HepG2 (cell line): ENCODE results near the gene STARD8.

ENCODE experiments used
- ATF1 ChIP-seq: IDR thresholded peaks from 2 replicates; pipeline ENCODE4 v1.6.1; 2016; ENCODE audit warnings: mild to moderate bottlenecking, control low read depth
- CTCF ChIP-seq: sonication (generic); formaldehyde crosslinking; IDR thresholded peaks from 2 replicates; pipeline ENCODE4 v1.5.0; 2020; ENCODE audit warnings: mild to moderate bottlenecking, missing genetic modification reagents, moderate library complexity
- EHMT2 ChIP-seq: fragments of 200-600 bp; sonication (generic); IDR thresholded peaks from 2 replicates; pipeline ENCODE4 v1.7.0; 2017; ENCODE audit warnings: antibody characterized with exemption, low read depth, low read length, borderline replicate concordance
- EZH2 ChIP-seq: conservative IDR thresholded peaks from 2 replicates; pipeline ENCODE4 v1.6.1; 2012; ENCODE audit warnings: mild to moderate bottlenecking, low read depth, low read length, moderate library complexity
- FIP1L1 ChIP-seq: fragments of 200-400 bp; formaldehyde crosslinking; IDR thresholded peaks from 2 replicates; pipeline ENCODE4 v1.6.1; 2018; ENCODE audit warnings: low read depth, mild to moderate bottlenecking, low read length, moderate library complexity, borderline replicate concordance; ENCODE audit not compliant: insufficient read depth
- MNT ChIP-seq: fragments of 450-650 bp; IDR thresholded peaks from 2 replicates; pipeline ENCODE4 v1.6.1; 2016
- RERE ChIP-seq: IDR thresholded peaks from 2 replicates; pipeline ENCODE4 v1.6.1; 2016; ENCODE audit warnings: low read depth, missing genetic modification reagents, missing compliant biosample characterization
- RFX5 ChIP-seq: IDR thresholded peaks from 2 replicates; pipeline ENCODE4 v1.6.1; 2011; ENCODE audit warnings: low read depth, low read length, improper control_type of control experiment
- TOPORS ChIP-seq: sonication (generic); formaldehyde crosslinking; IDR thresholded peaks from 2 replicates; pipeline ENCODE4 v1.8.0; 2023; ENCODE audit warnings: mild to moderate bottlenecking, missing genetic modification reagents
- XRCC5 ChIP-seq: fragments of 200-400 bp; formaldehyde crosslinking; optimal IDR thresholded peaks from 2 replicates; pipeline ENCODE3; 2017; ENCODE audit warnings: mild to moderate bottlenecking, low read length
- ZNF383 ChIP-seq: sonication (generic); formaldehyde crosslinking; IDR thresholded peaks from 2 replicates; pipeline ENCODE4 v1.4.0; 2020; ENCODE audit warnings: missing genetic modification reagents, mild to moderate bottlenecking, borderline replicate concordance
- TF ChIP-seq, protein P1 (sequence below): sonication (generic); formaldehyde crosslinking; IDR thresholded peaks from 2 replicates; pipeline ENCODE4 v1.9.0; 2021; ENCODE audit warnings: missing genetic modification reagents, mild to moderate bottlenecking, borderline replicate concordance

GRCh38 chrX:68660746-68661145 is 13.3 kb downstream of the STARD8 start:
- TF ChIP-seq CTCF (CRISPR knock-in tag) (no peak), RFX5 (no peak), EZH2 (no peak), FIP1L1 (no peak), ZNF383 (no peak), RERE (CRISPR knock-in tag) (no peak), EHMT2 (no peak), TOPORS (CRISPR knock-in tag) (no peak), ATF1 (CRISPR knock-in tag) (no peak), MNT (no peak), XRCC5 (no peak)
- TF ChIP-seq, protein P1, sequence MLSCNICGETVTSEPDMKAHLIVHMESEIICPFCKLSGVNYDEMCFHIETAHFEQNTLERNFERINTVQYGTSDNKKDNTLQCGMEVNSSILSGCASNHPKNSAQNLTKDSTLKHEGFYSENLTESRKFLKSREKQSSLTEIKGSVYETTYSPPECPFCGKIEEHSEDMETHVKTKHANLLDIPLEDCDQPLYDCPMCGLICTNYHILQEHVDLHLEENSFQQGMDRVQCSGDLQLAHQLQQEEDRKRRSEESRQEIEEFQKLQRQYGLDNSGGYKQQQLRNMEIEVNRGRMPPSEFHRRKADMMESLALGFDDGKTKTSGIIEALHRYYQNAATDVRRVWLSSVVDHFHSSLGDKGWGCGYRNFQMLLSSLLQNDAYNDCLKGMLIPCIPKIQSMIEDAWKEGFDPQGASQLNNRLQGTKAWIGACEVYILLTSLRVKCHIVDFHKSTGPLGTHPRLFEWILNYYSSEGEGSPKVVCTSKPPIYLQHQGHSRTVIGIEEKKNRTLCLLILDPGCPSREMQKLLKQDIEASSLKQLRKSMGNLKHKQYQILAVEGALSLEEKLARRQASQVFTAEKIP (CRISPR knock-in tag), result no peak
